HG02588 (cell line): ENCODE measurements around the gene RRM1.
A peak's percentile ranks its signal among the peaks of the same experiment; 100 is the strongest.

Source experiments
- ATAC-seq: cut with Tn5 transposase; IDR thresholded peaks from one replicate; pipeline ENCODE4 v1.9.1; 2021; ENCODE audit warnings: mild to moderate bottlenecking, moderate library complexity; ENCODE audit not compliant: unreplicated experiment

Gene RRM1

DNA sequence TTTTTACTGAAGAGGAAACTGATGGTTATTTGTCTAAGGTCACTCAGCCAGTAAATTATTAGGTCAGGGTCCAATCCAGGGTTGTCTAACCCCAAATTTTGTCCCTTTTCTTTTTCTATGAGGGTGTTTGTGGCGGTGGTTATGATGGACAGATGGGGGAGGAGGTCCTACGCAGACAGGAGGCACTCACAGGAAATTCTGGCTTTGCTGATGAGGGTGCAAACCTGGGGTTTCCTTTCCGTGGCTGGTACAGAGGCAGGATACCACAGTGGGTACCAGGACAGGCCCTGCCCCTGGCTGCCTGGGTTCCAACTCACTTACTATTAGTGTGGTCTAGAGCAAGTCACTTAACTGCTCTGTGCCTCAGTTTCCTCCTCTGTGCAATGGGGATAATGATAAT is 91.0 kb downstream of the RRM1 start:
- no peak for ATAC-seq

- no peak for ATAC-seq
These were observed 92.0 kb downstream of the RRM1 start for GRCh38 chr11:4186464-4187054.

DNA sequence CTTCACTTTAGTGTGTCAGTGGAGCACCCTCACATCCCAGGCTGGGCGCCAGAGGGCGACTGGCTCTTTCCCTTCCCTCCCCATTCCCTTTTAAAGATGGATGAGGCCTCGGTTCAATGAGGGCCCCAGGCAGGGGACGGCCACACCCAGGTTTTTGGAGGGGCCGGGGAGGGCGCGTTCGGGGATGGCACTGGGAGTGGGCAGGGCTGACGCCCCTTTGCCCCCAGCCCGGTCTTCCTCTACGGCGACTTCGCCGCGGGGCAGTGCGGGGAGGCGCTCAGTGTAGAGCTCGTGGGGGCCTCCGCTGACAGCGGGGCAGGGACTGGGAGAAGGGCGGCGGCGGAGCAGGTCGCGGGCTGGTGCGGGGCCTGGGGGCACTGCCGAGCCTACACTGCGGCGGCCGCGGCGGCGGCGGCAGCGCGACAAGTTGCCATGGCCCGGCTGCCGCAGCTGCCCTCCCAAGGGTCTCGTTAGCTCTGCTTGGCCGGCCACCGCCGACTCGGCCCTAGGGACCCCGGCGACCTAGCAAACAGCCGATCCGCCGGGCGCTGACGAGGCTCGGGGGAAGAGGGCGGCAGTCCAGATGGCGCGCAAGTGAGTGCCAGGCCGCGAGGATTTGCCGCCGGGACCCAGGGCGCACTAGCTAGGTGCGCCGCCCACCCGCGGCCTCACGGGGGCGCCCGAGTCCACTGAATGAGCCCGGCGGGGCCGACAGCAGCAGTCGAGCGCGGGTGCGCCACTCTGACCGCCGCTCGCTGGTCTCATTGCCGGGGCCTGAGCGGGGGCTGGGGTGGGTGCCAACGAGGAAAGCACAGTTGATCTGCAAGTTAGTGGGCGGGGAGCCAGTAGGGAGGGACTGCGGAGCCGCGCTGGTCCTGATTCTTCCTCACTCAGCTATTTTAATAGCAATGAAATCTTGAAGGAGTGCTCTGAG is 92.7 kb downstream of the RRM1 start:
- peak; percentile 97 for ATAC-seq
